Effector CD4-positive, alpha-beta T cell (primary cell): Measurements from ENCODE around the gene FSTL4.

Experiments
- DNase-seq: peaks from one replicate; pipeline ENCODE4 v3.0.0-alpha.2; 2020

The FSTL4 gene

DNA sequence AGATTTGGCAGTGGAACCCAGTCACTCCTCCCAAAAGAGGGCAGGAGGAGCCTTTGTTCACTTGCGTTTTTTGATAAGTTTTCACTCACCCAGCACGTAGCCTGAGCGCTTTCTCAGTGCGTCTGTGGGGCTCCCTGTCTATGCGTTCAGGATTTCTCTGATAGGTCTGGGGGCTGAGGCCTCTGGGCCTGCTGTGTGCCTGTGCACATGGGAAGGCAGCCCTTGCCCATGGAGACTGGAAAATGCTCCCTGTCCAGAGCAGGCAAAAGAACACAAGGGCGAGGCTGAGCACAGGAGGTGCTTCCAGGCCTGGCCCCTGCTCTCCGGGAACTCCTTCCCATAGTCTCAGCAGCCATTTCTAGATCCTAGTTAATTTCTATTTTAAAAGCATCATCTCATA, 249.9 kb downstream of the FSTL4 start:
- no peak for DNase-seq

DNA sequence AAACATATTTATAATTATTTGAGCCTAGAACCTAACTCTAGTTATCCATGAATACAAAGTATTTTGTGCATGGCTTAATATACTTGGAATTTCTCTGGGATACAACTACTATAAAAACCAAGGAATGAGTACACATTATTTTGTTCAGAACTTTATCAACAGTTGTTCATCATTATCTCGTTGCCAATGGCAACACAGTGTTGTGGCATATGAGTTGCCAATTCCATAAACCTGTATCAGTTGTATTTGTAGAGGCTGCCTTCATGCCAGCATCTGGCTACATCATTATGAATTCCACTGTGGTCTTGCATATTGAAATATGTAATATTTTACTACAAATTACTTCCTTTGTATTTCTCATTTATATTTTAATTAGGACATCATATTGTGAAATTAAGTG, 250.4 kb downstream of the FSTL4 start:
- DNase-seq, result no peak

DNA sequence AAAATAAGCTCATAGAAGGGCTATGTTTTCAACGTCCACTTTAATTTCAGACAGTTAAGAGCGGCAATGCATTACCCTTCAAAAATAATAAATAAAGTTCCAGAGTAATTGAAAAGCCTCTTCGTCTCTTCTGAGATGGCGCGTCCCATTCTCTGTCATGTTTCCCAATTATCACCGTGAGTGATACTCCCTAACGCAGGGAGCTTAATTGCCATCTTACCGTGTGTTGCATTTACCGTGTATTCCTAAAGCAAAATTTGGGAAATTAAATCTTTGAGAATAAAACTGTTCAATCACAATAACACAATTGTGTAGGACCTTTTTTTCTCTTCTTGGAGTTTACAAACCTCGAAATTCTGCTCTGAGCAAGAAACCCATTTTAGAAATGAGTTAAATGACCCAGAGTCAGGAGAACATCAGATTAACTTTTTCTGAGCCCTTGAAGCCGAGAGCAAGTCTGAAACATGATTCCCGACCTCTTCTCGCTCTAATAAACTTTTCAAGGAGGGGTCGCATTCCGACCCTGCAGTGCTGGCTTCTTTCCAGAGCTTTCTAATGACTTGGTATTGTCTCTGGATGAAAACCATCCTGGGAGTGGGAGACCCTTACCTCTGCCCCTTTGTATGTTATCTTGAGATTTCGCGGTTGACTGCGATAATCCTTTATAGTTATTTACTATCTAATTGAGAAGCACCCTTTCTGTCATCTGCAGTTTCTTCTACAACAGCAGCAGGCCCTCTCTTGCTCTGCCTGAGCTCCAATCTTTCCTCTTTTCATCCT, 251.5 kb downstream of the FSTL4 start:
- no peak for DNase-seq

DNA sequence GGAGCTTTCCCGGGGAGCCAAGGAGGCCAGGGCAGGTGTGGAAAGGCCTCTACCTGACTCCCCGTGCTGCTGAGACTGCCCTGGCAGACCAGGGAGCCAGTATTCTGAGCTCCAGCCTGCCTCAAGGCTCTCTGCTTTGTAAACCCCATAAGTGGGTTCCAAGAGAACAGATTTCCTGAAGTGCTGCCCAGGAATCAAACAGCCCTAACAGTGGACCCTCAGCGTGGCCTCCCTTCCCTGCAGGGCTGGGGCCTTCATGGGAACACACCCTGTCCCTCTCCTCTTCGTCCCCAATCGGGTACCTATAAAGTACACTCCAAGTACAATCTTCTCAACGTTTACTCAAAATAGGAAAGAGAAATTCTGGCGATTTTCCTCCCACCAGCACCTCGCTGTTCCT, 252.5 kb downstream of the FSTL4 start:
- no peak for DNase-seq

DNA sequence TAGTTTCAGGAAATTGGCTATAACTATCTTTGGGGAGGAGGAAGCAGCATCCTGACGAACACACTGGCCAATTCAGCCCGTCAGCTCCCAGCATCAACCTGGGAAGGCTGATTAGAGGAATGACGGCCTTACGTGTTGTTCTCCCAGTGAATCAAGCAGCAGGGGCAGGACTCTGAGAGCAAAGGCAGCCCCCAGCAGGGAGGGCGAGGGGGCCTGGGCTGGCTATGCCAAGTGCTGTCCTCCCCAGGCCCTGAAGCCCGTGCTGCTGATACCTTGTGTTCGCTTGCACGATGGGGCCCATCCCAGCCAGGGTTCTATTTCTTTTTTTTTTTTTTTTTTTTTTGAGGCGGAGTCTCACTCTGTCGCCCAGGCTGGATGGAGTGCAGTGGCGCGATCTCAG, 254.1 kb downstream of the FSTL4 start:
- no peak for DNase-seq

DNA sequence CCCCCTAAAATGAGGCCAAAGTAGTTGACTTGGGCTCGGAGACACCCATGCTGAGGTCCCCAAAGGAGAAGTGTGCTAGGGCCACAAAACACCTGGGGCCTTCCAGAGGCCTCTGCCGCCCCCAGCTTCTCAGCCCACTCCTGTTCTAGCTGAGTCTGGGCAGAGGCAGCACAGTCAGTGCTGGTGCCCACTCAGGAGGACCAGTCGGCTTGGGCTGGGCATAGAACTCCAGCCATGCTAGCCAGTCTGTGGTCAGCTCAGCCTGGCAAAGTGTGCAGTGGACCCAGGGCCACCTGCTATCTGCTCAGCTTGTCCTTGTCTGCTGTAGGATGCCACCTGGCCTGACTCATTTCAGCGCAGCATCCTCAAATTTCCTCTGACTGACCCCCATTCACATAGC, 254.6 kb downstream of the FSTL4 start:
- DNase-seq, result no peak

DNA sequence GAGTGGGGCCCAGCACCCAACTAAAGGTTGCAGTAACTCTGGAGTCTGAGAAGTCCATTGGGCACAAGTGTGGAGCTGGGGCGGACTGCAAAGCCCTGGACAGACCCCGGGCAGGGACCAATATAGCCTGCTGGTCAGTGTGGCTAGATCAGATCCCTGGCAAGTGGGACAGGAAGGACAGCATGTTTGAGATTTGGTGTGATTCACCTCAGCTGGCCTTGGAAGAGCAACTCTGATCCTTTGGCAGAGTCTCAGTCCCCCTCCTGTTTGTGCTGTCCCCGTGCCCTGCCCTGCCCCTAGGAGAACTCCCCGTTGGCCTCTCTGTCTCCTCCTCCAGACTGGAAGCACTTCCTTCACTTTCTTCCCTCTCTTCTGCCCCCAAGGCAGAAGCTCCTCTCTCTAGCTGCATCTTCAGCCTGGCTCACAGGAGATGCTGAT, 255.3 kb downstream of the FSTL4 start:
- no peak for DNase-seq

DNA sequence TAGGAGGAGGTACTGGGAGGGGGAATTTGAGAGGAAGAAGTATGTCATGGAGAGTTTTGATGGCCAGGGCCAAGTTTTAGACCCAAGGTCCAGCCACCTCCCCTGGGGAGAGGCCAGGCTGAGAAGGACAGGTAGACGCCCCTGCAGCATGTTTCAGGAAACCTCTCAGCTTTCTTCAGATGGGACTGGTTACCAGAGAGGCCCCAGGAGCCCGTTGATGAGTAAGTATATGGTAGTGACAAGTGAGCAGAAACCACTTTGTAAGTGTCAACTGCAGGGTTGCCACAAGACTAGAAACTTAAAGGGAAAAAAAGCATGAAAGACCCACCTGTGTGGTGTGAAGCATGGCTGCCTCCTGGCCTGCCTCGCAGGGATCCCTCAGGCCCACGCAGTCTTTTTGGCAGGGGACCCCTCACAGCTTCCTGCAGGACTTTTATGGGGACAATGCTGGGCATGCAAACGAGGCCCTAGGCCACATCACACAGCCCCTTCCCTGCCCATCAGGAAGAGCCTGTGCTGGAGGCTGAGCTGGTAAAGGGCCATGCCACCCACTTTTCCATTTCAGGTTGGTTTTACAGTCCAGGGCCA, 255.9 kb downstream of the FSTL4 start:
- DNase-seq, result no peak

DNA sequence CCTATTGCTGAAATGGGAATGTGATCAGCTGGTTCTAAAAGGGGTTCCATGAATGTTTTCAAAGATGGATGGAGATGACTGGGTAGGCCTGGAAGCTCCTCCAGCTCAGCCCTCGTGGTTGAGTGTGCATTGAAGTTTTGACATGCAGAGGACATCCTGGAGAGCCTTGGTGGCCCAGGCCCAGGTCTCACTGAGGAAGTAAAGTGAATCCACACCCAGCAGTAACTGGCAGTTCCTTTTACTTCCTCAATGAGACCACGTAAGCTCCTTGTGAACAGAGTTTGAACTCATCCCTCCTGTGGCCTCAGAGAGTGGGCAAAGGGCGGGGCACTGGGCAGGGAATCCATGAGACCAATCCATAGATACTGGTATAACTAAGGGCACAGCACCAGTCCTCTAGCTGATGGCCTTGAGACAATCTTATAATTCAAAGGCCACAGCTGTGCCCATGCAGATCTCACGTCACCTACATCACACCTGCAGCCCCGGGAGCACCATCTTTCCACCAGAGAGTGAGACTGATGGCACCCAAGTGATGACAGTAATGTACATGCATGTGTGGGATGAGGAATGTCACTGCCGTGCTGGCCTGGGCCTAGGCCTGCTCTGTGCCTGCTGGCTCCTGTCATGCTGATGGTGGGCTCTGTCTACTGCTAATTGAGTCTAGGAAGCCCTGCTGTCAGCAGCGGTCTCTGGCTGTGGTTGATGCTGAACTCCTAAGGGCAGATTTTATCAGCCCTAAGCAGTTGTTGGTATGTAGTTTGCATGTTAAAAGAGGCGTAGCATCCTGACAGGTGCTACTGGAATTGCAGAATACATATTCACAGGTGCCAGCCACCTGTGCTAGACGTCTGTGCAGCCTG, 257.8 kb downstream of the FSTL4 start:
- DNase-seq, result no peak

DNA sequence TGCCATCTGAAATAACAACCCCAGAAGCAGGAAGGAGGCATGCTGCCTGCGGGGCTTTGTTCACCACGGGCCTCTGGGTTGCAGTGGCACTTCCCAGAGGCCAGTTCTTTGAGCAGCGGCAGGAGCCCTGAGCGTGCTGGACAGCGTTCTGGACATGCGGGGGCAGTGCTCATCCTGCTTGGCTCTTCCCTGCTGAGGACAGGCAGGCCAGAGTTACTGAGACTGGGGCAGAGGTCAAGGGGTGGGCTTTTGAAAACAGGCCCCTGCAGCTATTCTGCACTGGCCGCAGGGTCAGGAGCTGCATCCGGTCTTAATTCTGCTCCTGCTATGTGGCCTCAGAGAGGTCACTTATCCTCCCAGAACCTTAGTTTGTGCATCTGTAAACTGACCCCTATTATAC, 258.6 kb downstream of the FSTL4 start:
- no peak for DNase-seq

DNA sequence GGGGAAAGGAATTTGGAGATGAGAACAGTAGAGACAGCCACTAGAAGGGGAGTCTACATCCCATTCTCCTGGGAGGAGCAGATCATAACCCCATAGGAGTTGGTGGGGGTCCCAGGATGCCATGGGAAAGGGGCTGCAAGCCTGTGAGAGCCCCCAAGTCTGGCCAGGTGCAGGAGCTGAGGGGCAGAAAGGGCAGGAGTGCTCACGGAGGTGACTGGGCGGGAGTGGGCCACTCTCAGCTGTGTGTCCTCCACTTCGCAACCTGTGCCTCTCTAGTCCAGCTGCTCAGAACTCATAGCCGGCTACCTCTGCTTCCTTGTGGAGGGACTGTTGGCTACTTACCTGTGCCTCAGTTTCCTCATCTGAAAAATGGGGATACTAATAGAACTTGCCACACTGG, 263.9 kb downstream of the FSTL4 start:
- DNase-seq, result no peak

DNA sequence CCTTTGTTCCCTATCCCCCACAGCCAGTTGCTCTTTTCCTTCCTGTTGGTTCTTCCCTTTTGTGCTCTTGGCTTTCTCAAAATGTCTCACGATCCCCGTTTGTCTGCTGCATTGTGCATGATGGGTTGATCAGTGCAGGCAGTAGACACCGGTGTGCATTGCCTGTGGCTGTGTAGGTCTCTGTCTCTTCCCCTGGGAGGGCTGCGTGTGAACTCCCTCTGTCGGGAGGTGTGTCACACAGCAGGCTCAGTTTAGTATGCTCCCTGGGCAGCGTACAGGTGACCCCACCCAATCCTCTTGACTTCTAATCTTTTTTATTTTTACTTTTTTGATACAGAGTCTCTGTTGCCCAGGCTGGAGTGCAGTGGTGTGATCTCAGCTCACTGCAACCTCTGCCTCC, 265.3 kb downstream of the FSTL4 start:
- no peak for DNase-seq

DNA sequence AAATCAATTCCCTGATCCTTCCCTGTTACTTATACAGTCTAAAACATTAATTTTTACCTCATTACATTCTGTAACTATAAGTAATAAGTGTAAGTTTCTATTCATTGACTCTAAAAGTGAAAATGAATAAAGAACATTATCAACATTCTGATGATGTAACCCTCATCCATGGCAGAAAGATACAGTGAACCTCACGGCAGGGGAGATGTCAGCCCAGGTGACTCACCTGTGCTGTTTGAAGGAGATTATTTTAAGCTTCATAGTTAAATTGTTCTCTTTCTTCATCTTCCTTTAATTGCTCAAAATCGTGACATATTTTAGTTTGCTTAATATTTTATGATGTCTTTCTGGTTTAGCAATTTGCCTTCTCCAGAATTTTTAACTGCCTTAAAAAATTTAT, 268.1 kb downstream of the FSTL4 start:
- DNase-seq, result no peak

DNA sequence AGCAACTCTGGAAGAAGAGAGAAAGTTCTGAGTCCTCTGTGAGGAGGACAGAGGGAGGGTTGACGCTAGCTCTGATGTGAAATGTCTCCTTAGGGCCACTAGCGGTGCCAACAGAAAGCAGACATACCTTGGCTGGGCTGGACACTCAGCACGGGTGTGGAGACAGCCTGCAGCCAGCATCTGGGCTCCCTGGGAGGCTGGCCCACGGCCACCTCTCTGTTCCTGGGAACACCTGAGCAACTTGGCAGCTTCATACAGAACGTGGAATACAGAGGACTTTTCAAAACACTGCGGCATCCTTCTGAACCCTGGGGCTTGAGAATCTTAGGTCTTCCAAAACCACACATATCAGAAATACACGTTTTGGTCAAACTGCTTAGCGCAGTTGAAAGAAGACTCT, 269.1 kb downstream of the FSTL4 start:
- no peak for DNase-seq

DNA sequence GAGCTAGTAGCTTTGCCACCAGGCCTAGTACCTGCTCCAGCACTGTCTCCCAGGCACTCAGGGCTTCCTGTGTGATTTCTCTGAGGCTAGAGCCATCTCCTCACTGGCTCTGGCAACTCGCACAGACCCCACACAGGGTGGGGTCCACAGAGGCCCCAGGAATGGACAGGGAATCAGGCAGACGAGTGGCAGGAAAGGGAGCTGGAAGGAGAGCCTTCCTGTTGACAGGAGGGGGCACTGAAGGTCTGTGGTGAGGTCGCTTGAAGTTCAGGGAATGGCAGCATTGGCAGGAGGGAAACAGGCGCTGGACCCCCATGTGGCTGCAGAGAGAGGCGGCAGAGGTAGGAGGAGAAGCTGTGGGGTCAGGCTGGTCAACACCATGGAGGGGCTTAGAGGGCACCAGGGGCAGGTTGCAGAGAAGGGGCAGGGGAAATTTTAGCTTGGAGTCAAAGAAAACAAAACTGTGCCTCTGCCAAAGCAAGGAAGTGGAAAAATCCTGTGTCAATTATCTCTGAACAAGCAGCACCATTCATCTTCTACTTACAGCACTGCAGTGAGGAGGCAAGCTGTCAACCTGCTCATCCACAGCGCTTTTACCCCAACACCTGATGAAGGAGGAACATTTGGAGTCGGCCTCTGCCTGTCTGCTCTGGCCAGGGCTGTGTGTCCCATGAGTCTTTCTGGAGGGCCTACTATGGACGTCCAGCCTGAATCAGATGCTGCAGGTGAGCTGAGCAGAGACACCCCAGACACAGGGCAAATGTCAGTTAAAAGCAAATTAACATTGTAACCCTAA, 270.2 kb downstream of the FSTL4 start:
- DNase-seq, result no peak

DNA sequence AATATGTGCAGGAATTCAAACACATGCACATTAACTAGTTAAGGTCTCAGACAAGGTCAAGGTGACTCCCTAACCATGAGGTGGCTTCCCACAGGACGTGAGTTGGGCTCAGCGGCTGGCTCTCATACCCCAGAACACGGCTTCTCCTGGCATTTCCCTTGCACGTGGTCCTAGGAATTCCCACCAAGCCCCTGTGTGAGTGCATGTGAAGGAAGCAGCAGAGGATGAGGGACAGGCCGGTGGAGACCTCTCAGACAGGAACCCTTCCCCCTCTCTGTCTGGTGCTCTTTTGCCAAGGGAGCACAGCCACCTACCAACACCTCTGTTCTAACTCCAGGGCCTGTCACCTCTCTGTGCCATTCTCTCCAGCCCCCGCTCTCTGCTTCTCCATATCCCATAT, 271.0 kb downstream of the FSTL4 start:
- DNase-seq, result no peak

DNA sequence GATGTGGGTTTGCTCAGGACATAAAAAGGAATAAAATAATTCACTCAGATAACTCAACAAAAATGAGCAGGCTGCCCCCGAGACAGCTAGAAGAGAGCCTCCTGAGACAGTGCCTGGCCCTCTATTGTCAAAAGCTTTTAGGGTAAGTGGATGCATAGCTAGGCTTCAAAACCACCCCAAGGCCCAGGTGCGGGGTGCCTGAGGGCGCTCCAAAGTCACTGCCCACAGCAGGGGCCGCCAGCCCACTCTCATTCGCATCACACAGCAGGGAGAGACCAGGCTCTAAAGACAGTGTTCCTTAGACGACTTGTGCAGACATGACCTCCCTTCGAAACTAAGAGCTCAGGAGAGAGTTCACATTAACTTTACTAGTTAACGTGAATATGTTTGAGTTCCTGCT, 271.5 kb downstream of the FSTL4 start:
- no peak for DNase-seq

DNA sequence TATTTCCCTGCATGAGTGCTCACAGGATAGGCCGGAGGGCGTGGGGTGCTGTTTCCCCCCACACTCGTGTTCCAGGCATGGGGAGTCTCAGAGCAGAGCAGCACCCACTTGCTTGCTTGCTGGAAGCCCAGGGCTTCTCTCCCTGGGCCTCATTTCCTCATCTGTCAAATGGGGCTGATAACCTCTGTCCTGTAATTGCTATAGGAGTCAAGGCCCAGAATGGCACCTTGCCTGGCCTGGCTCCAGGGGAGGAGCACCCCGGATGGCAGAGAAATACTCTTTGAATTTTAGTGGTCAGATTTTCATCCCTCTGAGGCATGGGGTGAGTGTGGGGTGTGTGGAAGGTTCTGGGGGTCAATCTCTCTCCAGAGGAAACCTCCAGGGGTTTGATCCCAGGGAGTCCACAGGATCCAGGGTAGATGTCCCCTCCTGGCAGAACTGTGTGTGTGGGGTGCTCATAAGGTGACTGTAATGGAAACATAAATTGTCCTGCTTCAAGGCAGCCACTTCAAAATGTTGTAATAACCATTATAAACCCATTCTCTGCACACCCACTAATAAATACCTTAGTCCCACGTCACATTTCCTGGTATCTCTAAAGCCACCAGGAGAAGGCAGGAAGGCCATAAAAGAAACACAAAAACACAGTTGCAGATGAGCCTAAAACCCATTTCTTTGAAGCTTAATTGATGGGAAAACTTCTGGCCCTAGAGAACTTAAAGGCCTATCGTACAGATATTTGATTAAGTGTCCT, 272.2 kb downstream of the FSTL4 start:
- DNase-seq, result no peak

DNA sequence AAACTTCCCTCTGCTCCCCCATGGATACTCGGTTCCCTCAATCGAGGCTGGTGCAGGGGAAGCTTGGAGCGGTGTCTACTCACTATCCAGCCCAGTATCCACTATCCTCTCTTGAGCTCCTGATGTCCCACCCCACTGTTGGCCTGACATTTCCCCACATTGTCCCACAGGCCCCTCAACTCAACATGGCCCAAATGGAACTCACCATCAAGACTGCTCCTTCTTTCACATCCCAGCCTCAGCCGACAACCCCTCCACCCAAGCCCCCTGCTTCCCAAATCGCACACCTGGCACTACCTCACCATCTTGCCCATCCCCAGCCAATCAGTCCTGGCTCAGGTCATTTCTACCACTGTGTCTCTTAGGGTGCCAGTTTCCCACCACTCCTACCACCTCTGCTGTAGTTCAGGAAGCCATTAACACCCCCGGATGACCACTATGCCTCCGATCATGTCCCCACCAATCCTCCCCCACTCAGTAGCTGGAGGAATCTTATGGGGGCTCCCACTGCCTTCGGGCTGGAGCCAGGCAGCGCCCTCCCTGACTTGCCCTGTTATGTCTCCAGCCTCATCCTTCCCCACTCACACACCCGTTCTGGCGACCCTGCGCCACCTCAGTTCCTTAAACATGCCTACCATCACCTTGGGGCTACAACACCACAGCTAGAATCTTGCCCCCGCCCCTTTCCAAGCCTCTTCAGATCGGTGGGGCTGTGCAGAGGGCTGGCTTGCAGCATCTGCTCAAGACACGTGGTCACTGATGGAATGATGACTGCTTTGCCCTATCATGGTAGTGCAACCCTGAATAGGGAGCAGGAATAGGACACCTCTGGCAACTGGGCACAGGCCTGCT, 273.6 kb downstream of the FSTL4 start:
- DNase-seq, result no peak

DNA sequence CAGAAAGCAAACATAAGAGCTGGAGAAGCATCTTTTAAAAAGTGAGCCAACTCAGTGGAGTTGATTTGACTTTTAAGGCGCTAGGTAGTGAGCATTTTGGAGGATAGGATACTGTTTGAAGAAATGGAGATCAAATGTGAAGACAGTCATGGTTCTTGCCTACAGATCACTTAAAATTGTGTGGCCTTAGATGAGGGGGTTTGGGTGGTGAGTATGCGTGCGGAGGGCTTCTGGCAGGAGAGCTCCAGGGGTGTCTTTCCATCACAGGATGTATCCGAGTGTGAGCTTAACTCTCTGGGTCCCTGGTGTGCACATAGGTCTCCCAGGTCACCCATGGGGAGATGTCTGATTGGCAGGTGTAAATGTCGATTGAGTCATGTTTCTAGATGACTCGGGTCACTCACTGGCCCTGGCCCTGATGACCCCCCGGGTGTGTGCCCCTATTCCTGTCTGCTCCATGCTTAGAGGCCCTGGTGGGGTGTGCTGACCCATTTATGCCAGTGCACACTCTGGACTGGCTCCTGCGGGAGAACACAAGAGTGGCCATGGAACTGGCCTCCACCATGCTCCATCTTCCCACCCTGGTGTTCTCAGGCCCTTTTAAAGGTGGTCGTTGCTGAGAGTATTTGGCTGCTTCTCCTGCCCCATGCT, 274.4 kb downstream of the FSTL4 start:
- no peak for DNase-seq

DNA sequence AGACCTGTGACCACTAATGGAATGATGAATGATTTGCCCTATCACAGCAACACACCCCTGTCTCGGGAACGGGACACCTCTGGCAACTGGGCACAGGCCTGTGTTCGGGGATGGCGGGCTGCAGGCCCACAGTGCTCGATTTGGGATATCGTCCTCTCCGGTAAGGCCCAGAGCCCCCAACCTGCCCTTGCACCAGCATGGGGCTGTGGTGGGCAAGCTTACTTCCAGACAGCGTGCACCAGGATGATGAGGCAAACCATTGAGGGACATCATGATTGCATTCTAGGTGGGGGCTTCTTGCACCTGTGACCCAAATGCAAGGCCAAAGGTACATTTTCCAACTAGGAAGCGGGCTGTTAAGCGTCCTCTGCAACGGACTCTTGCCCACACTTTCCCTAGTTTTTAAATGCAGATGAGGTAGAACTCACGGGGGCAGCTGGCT, 275.4 kb downstream of the FSTL4 start:
- DNase-seq, result no peak
